ENCODE data around the gene MYRIP.
"Not testable (repeated sequence)": the region's sequence is repeated elsewhere in the genome, so short reads cannot be mapped to it uniquely, and the experiment has no call there.

Gene MYRIP

DNA sequence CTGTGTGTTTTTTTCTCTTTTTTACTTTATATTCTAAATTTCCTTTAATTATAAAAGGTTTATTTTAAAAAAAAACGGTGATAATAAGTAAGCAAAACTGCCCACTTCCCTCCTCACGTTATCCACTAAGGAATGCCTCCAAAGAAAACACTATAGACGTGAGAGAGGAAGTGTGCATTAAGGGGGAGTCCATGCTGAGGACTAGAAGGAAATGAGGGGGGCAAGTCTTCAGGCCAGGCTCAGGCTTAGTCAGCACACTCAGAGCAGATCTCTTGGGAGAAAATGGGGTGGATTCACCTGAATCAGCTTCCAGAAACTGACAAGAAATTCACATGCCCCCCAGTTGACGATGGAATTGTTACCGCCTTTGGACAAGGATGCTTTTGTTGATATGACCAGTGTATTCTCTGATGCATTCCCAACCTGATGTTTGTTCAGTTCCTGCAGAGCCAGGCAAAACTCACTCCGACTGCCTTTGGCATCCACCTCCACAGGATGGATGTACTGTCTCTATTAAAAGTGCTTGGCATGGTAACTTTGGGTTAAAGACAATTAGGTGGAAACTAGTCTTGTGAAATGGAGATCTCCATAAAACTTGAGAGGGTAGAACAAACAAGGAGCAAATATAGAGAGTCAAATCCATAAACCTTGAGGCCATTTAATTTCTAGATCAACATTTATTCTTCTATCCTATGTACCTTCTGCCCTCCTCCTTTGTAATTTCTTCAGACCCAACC is 167.8 kb downstream of the MYRIP start:
- no peak for DNase-seq

DNA sequence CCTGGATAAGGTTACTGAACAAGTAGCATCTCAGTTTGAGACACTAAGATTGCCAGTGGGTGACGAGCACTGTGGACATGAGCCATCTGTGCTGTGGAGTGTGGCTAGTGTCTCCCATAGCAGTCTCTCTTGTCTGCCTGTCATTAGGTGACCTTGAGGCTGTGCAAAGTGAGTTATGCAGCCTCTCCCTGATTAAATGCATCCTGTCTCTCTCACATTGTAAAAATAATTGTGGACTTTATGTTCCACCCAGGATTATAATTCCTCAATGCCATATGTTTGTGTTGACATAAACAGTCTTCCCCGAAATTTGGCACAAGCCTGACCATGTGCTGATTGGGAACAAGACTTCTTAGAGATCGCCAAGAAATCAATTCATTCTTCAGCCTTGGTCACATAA is 168.9 kb downstream of the MYRIP start:
- DNase-seq: no peak

DNA sequence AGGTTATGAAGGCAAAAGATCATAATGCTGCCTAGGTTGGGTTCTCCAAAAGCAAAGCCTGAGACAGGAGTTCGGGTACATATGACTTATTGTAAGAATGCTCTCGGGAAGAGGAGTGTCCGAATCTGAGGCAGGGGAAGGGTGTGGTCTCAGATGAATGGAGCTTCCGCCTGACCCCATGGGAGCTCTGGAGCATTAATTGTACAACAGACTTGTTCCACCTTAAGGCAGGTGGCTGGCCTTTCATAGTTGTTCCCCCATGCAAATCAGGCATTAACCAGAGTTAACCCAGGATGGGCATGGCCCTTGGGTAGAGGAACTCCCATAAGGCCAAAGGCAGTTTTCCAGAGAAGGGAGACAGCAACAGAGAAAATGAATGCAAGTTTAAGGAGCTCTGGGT is 170.6 kb downstream of the MYRIP start:
- no peak for DNase-seq

DNA sequence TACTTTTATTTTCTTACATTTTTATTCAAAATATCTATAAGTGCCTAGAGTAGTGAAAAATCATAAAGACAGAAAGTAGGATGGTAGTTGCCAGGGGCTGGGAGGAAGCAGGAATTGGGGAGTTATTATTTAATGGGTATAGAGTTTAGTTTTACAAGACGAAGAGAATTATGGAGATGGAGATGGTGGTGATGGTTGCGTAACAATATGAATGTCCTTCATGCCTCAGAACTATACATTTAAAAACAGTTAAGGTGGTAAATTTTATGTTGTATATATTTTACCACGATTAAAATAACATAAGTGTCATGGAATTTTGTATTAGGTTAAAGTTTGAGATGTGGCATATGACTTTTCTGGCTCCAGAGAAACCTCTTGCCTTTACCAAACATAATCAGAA is 171.4 kb downstream of the MYRIP start:
- DNase-seq: no peak

DNA sequence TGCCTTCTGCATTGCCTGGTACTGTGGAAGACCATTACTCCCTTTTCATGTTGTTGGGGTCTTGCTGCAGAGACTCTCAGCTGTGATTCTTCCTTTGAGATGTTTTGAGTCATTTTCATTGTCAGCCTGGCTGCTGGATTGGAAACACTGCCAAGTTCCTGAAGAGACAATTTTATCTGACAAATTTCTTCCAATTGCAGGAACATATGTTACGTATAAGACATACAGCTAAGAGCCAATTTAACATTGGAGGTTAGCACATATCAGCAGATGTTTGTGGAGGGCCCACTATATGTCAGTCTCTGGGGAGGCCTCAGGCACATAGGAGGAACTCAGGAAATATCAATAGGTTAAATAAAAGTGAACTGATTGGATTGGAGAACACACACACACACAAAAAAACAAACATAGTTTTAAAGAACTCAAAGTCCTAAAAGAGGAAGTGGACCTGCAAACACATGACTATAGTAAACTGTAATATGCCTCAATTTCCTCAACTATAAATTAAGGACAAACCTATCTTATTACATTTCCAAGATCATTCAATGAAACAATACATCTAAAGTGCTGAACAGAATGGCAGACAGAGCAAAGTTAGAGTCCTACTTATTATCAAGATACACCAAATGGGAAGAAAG is 172.3 kb downstream of the MYRIP start:
- no peak for DNase-seq

DNA sequence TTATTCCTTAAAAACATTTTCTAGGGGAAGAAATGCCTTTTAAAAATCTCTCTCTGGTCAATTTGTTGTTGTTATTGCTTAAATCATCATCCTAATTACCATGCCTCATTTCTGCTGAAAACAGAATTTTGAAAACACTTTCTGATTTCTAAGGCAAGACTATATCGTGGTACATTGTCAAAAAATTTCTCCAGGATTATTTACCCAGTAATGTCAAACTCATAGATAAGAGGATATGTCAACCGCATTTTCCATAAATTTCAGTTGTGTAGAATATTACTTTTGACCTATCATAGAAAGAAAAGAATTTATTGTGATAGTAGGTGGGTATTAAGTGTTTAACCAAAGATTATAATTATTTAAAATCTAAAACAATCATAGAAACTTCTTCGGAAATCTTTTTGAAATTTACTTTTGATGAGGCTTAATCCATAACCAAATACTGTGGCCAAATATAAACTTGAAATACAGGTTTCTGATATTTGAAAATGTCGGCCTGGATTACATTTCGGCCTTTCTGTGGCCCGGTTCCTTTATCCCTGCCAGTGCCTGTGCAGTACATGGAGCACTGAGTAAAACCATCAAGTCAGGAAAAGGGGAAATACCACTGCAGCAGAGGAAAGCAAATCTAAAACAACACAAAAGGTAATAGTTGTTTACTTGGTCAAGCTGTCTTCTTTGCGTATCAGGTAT is 173.4 kb downstream of the MYRIP start:
- DNase-seq: no peak

DNA sequence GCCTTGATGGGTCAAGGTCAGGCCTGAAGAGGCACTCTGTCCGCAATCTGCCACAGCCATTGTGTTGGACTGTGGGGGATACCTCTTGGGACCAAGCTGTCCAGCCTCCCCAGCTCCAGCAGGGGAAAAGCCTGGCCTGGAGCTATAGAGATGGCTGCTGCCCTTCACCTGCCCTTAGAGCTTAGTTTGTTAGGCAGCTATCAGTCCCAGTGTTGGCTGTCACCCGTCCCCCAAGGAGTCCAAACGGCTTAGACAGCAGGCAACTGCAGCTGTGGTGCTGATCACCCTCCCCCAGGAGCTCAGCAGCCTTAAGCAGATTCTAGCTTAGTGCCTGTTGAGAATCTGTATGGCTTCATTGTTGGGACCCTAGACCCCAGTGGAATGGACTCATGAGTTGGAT is 180.3 kb downstream of the MYRIP start:
- no peak for DNase-seq

DNA sequence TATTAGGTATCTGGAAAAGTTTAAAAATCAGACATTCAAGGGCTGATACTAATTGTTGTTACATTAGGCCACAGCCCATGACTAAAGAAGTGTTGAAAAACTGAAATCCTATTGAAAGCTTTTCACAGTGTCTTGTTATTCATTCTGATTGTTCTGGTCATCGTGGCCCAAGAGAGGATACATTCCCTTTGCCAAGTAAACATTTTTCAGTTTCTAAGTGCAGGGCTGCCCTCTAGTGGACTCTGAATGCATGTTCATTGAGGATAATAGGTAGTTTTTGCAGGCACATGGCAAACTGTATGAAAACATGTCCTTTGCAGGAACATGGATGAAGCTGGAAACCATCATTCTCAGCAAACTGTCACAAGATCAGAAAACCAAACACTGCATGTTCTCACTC is 181.1 kb downstream of the MYRIP start:
- DNase-seq: peak; percentile 42

DNA sequence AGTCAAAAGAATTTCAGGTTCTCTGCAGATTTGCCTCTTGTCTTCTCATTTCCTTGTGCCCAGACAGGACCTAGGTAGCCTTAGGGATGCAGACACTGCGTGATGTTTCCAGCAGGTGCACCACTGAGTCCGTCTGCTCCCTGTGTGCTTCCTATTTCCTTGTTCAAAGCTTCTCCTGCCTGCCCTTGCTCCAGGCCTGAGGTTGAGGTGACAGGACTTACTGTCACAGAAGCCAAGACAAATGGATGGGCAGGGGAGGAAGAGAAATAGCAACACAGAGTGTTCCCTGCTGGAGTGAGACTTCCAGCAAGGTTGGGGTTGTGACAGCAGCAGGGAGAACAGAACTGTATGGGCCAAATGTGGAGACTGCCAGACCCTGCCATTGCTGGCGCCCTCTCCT is 199.4 kb downstream of the MYRIP start:
- no peak for DNase-seq

DNA sequence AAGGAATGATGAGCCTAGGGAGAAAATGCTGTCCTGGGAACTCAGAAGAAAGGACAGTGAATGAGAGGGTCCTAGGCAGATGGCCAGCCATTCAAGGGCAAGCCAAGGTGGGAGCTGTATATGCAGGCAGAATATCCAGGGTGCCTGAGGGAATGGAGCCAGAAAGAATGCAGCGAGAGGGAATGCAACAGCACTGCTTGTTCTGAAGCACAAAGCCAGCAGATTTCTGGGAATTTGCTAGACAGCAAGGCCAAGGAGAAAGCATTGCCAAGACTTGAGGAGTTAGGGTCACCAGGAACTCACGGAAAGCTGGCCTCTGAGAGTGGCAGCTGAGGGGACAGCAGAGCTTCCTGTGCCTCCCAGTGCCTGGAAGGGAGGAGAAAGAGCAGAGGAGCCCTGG is 200.6 kb downstream of the MYRIP start:
- DNase-seq: no peak

DNA sequence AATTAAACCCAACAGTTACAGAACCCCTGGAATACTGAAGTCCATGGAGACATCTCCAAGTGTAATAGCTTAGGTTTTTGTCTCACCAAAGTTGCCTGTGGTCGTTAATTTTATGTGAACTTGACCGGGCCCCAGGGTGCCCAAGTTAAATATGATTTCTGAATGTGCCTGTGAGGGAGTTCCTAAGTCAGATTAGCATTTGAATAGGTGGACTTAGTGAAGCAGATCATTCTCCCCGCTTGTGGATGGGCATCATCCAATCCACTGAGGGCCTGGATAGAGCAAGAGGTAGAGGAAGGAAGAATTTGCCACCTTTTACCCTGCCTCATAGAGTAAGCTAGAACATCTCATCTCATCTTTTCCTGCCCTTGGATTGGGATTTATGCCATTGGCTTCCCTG is 203.0 kb downstream of the MYRIP start:
- DNase-seq: no peak

DNA sequence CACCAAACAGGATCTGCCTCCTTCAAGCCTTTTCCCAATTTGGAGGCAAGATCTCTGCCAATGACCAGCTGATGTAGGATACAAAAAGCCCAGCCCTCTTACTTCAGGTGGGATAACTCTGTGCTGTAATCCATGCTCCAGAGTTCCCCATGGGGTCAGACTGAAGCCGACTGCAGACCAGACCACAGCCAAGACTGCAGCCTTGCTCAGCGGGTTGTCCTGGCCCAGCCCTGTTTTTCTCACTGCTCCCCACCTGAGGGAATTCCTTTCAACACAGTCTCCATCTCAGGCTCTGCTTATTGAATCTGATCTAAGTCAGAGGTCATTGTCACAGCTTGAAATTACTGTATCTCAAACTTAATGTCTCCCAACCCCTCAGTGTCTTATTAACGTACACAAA is 207.0 kb downstream of the MYRIP start:
- DNase-seq: no peak

DNA sequence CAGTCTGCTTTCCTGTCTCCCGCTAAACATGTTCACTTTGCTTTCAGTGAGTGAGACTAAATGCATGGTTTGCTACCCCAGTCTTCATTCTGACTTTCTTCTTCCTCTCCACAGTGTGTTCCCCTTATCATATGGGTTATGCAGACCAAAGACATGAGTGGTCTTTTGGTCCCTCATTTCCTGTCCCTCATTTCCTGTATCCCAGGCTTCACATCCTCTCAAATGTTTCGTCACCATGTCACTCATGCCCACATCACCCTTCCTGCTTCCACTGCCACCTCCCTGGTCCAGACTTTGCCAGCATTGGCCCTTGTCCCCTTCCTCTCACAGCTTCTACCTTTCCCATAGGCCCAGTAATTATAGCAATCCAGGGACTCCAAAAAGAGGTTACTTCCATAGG is 209.0 kb downstream of the MYRIP start:
- no peak for DNase-seq

DNA sequence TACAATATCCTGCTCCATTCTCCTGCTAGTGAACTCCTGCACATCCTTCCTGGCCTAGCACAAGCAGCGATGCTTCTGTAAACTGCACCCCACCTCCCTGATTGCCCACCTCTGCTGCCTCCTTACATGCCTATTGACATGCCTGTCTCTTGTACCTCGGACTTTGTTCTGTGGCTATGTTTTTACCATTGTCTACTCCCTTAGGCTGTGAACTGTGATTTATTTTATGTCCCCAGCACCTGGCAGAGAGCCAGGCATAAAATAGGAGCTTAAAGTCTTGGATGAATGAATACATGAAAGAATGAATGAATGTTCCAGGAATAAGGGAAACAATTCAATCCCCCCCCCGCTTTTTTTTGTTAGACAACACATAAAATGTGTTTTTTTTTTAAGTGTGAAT is 210.0 kb downstream of the MYRIP start:
- no peak for DNase-seq

DNA sequence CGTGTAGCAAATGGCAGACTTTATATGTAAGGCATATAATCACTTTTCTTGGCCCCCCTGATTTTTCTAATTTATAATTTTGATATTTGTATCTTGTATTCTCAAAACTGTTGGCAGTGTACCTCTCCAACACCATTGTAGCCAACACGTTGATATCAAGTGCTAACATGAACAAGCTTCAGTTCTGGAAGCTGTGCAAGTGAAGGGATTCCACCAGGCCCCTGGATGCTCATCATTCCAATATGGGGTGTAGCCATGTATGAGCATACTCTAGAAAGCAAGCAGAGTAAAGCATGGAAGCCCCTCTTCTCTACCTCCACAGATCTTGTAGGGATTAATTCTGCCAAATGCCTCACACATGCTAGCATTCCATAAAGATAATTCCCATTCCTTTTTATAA is 211.3 kb downstream of the MYRIP start:
- no peak for DNase-seq

DNA sequence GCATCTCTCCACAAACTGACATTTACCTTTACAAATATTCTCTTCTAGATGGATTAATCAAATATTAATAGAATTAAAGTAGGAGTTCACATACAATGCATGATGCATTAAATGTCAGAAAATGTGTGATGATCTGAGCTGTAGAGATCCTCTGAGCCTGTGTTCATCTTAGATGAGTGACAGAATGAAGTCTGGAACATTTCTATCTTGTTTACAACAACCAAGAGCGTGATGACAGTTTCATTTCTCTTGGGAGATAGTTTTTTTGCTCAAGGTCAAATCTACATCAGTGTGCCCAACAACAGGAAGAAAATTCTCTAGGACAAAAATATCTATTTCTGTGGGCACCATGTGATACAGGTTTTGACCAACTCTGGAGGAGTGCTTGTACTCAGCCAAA is 211.9 kb downstream of the MYRIP start:
- DNase-seq: no peak

DNA sequence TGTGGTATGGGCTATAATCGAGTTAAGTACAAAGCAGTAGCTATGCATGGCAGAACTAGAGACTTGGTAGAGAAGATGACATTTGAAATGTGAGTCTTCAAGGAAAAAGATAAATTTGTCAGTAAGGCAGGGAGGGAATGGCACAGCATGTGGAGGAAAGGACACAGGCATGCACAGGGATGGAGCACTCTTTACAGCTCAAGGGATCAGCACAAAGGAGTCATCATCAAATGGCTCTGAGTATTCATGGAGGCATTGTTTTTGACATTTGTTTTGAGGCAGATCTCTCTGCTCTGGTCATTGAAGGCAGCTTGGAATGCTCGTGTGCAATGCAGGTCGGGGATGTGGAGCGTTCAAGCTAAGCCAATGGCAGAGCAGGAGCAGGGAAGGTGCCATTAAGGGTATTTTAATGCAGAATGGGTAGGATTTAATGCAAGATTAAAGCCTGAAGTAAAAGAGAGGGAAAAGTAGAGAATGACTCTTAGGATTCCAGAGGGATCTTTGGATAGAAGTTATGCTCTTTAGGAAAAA is 213.0 kb downstream of the MYRIP start:
- no peak for DNase-seq

DNA sequence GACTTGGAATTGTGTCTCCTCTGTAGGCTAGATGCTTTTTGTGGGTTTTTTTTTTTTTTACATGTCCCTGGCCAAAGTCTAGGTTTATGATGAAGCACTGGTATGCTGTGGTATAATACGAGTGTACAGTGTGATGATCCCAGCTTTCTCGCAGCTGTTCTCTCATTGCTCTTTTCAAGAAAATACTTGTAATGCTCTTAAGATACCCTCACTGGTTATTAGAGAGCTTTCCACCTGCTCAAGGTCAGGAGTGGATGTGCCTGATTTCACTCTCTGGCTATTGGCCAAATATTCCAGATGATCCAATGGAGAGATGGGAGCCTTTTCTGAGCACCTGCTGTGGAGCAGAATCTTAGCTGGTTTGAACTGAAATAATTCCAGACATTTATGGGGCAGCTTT is 215.1 kb downstream of the MYRIP start:
- no peak for DNase-seq

DNA sequence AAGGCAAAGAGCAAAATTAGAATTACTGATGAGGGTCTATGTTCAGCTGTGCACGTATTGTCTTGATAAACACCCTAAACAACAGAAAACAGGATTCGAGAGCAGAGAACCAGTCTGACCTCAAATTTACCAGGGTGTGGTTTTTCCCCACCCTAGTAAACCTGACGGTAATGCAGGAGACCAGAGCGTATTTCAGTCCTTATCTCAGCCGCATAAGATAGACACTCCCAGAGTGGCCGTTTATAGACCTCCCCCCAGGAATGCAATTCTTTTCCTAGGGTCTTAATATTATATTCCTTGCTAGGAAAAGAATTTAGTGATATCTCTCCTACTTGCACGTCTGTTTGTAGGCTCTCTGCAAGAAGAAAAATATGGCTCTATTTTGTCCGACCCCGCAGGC is 216.5 kb downstream of the MYRIP start:
- DNase-seq: not testable (repeated sequence)

DNA sequence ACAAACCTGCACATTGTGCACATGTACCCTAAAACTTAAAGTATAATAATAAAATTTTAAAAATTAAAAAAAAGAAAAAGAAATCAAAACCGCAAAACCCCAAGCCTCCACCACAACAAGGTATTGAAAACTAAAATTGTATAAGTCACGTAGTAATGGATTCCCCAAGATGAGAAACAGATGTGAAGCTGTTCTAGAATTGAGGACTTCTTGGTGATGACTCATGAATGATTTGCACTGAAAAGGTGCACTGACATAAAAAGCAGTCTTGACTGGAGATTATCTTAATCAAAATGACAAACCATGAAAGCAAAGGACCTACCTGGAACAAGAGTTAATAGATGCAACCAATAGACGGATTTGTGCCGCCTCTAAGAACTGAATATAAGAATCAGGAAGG is 225.8 kb downstream of the MYRIP start:
- DNase-seq: no peak

DNA sequence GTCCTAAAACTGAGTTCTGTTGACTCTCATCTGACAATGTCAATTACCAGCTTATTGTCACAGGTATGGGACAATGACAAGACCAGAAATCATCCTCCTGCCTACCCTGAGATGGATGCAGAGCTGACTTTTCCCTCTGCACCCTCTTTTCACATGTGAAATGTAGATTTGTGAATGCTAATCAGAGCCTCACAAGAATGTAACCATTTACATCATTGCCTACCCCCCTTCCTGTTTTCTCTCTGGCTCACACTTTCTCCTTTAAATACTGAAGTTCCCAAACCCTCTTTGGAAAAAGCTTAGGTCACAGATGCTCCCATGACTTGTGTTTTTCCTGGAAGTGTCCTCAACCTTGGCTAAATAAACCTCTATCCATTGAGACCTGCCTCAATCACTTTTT is 228.2 kb downstream of the MYRIP start:
- DNase-seq: no peak

DNA sequence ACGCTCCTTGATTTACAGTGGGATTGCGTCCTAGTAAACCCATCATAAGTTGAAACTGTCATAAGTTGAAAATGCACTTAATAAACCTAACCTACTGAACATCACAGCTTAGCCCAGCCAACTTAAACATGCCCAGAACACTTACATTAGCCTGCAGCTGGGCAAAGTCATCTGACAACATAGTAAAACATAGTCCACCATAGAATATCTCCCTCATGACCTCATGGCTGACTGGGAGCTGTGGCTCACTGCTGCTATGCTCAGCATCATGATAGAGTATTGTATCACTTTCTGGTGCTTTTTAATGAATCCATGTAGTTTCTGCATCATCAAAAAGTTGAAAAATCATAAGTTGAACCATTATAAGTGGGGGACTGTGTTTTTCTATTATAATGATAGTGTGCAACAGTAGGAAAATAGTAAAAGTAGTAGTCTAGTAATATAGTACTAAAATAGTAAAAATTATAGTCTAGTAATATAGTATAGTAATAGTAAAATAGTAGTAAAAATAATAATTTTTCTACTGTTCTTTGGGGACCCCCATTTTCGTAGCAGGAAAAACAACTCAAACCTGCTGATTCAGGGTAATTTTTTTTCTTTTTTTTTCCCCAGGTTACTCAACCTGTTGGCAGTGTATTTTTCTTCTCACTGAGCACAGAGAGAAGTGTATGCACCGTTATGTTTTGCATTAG is 233.5 kb downstream of the MYRIP start:
- no peak for DNase-seq

DNA sequence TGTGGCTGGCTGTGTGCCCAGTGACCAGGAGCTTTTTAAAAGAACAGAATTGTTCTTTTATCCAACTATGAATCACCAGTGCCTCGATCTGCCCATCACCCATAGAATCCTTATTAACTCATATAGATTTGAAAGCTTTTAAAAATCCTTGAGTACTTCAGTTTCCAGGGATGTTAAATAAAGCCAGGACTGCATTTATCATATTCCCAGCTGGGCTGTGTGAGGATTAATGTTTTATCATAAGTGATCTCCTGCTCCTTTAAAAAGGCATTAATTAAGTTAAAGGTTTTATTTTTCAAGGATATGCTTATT is 234.0 kb downstream of the MYRIP start:
- DNase-seq: no peak

DNA sequence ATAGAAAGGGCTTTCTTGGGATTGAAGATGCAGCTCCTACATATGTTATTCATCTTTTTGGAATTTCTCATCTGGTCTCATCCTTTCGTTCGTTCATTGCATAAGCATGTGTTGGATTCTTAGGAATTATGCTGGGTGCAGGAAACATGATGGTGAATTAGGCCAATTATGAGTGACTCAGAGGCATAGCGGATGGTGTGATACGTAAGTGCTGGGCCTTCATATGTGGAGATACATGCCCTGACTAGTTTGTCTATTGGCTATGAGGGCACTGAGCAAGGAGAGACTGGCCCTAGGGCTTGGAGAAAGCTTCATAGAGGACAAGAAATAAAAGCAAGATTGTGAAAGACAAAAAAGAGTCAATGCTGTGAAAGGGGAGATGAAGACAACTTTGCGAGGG is 235.1 kb downstream of the MYRIP start:
- no peak for DNase-seq
